ENCODE measurements around the gene SPATA31A5. TPM values are rescaled to one million over a fixed set of nuclear protein-coding genes. Genes with fewer than 3 reads are reported as not detected.

The SPATA31A5 gene
- not detected in 2 replicates for total RNA-seq

GRCh38 chr9:60914107-60914506 is at the start of gene SPATA31A5:
TSS of gene SPATA31A5 (plus strand) at chr9:60914407. CDS start at chr9:60914436, 29 bp downstream.

